MM.1S (cell line): Measurements from ENCODE around the gene ZNF585A.
"Not testable (repeated sequence)": the region's sequence is repeated elsewhere in the genome, so short reads cannot be mapped to it uniquely, and the experiment has no call there.

Experiments
- DNase-seq: peaks from one replicate; pipeline ENCODE4 v3.0.0-alpha.2; 2015
- H2AFZ ChIP-seq: fragments of 300-600 bp; sonication (generic); 2 replicates; pipeline ENCODE4 v1.6.0; 2016; ENCODE audit warnings: antibody characterized with exemption, low read length
- H3F3A ChIP-seq: fragments of 300-600 bp; sonication (generic); 2 replicates; pipeline ENCODE4 v1.6.1; 2016; ENCODE audit warnings: mild to moderate bottlenecking, antibody characterized with exemption, low read length, moderate library complexity, mixed read lengths; ENCODE audit not compliant: insufficient read depth
- H3K27ac ChIP-seq: fragments of 300-600 bp; sonication (generic); 2 replicates; pipeline ENCODE4 v1.5.1; 2016; ENCODE audit warnings: mild to moderate bottlenecking, low read length
- H3K27me3 ChIP-seq: fragments of 300-600 bp; sonication (generic); replicated peaks from 2 replicates; pipeline ENCODE4 v1.6.0; 2016; ENCODE audit warnings: low read length; ENCODE audit not compliant: insufficient read depth
- H3K36me3 ChIP-seq: fragments of 300-600 bp; sonication (generic); replicated peaks from 2 replicates; pipeline ENCODE4 v1.6.1; 2016; ENCODE audit warnings: mild to moderate bottlenecking, low read length, mixed read lengths; ENCODE audit not compliant: insufficient read depth
- H3K4me1 ChIP-seq: fragments of 300-600 bp; sonication (generic); 2 replicates; pipeline ENCODE4 v1.6.1; 2016; ENCODE audit warnings: low read length, mixed read lengths
- H3K4me2 ChIP-seq: fragments of 300-600 bp; sonication (generic); 2 replicates; pipeline ENCODE4 v1.6.0; 2016; ENCODE audit warnings: low read depth, low read length
- H3K4me3 ChIP-seq: fragments of 300-600 bp; sonication (generic); 2 replicates; pipeline ENCODE4 v1.5.1; 2016; ENCODE audit warnings: low read length, mixed read lengths
- H3K79me2 ChIP-seq: fragments of 300-600 bp; sonication (generic); 2 replicates; pipeline ENCODE4 v1.6.1; 2016; ENCODE audit warnings: mixed run types, low read length, mixed read lengths
- H3K9ac ChIP-seq: fragments of 300-600 bp; sonication (generic); 2 replicates; pipeline ENCODE4 v1.6.1; 2016; ENCODE audit warnings: low read length, mixed read lengths
- H3K9me2 ChIP-seq: fragments of 300-600 bp; sonication (generic); replicated peaks from 2 replicates; pipeline ENCODE4 v1.6.1; 2016; ENCODE audit warnings: mild to moderate bottlenecking, low read length, mixed read lengths; ENCODE audit not compliant: insufficient read depth
- H3K9me3 ChIP-seq: fragments of 300-600 bp; sonication (generic); replicated peaks from 2 replicates; pipeline ENCODE4 v1.6.1; 2016; ENCODE audit warnings: mild to moderate bottlenecking, low read length, mixed read lengths; ENCODE audit not compliant: insufficient read depth
- H4K20me1 ChIP-seq: fragments of 300-600 bp; sonication (generic); 2 replicates; pipeline ENCODE4 v1.6.1; 2016; ENCODE audit warnings: mild to moderate bottlenecking, low read length, moderate library complexity, mixed read lengths; ENCODE audit not compliant: insufficient read depth
- CTCF ChIP-seq: fragments of 300-600 bp; sonication (generic); IDR thresholded peaks from 2 replicates; pipeline ENCODE4 v1.5.1; 2016; ENCODE audit warnings: antibody characterized with exemption, low read length, mixed read lengths
- EZH2 ChIP-seq: fragments of 300-600 bp; sonication (generic); optimal IDR thresholded peaks from 2 replicates; pipeline ENCODE3; 2017; ENCODE audit warnings: low read depth, mild to moderate bottlenecking, antibody characterized with exemption, low read length, mixed read lengths
- EZH2phosphoT487 ChIP-seq: fragments of 300-600 bp; sonication (generic); IDR thresholded peaks from 2 replicates; pipeline ENCODE4 v1.6.1; 2018; ENCODE audit warnings: antibody characterized with exemption, low read length

The ZNF585A gene

GRCh38 chr19:37197768-37198167 lies 25.3 kb upstream of the ZNF585A start:
- no peaks in the 10 kb centered on the region for H3K79me2 ChIP-seq
- H3K9me2 ChIP-seq, result no peaks in the 10 kb centered on the region
- H3K27ac ChIP-seq, result no peak overlapping the region
- no peak overlapping the region for H3K9ac ChIP-seq
- no peaks in the 10 kb centered on the region for H3K4me1 ChIP-seq
- H4K20me1 ChIP-seq, result no peaks in the 10 kb centered on the region
- no peaks in the 10 kb centered on the region for H3F3A ChIP-seq
- no peaks in the 10 kb centered on the region for H3K27me3 ChIP-seq
- H2AFZ ChIP-seq, result no peak overlapping the region
- no peak overlapping the region for H3K4me2 ChIP-seq
- H3K36me3 ChIP-seq, result no peaks in the 10 kb centered on the region
- H3K9me3 ChIP-seq, result no peaks in the 10 kb centered on the region
- DNase-seq, result no peak
- no peak overlapping the region for H3K4me3 ChIP-seq
- no peak for TF ChIP-seq EZH2
- TF ChIP-seq EZH2phosphoT487, result no peak
- TF ChIP-seq CTCF, result no peak

DNA sequence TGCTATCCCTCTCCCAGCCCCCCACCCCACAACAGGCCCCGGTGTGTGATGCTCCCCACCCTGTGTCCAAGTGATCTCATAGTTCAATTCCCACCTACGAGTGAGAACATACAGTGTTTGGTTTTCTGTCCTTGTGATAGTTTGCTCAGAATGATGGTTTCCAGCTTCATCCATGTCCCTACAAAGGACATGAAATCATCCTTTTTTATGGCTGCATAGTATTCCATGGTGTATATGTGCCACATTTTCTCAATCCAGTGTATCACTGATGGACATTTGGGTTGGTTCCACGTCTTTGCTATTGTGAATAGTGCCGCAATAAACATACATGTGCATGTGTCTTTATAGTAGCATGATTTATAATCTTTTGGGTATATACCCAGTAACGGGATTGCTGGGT lies 24.6 kb upstream of the ZNF585A start:
- H3K27ac ChIP-seq, H3K9ac ChIP-seq, H3K4me2 ChIP-seq, DNase-seq, H3K36me3 ChIP-seq, H3K4me1 ChIP-seq, H3K4me3 ChIP-seq, H3K79me2 ChIP-seq, H3K9me2 ChIP-seq, H3F3A ChIP-seq, H3K9me3 ChIP-seq, H4K20me1 ChIP-seq, H2AFZ ChIP-seq, H3K27me3 ChIP-seq: not testable (repeated sequence)

- H3K4me3 ChIP-seq, H3K9me2 ChIP-seq, H2AFZ ChIP-seq, H3K4me1 ChIP-seq, H3K9me3 ChIP-seq, H4K20me1 ChIP-seq, H3K36me3 ChIP-seq, H3K79me2 ChIP-seq, H3K27me3 ChIP-seq, H3K9ac ChIP-seq, H3K27ac ChIP-seq, DNase-seq, H3F3A ChIP-seq, H3K4me2 ChIP-seq: not testable (repeated sequence)
These were observed 22.8 kb upstream of the ZNF585A start for GRCh38 chr19:37195248-37195647.

DNA sequence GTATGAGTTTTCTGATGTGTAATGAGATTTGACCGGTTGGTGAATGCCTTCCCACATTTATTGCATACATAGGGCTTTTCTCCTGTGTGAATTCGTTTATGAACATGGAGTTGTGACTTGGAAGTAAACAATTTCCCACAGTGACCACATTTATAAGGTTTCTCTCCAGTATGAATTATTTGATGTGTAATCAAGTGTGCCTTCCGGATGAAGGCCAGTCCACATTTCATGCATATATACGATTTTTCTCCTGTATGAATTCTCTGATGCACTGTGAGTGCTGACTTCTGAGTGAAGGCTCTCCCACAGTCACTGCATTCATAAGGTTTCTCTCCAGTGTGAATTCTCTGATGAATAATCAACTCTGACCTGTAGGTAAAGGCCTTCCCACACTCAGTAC lies 13.6 kb upstream of the ZNF585A start:
- not testable (repeated sequence) for H3K9me3 ChIP-seq, H4K20me1 ChIP-seq, H3K9me2 ChIP-seq, H3K4me3 ChIP-seq, H3K27ac ChIP-seq, H3K27me3 ChIP-seq, H3K79me2 ChIP-seq, H2AFZ ChIP-seq, H3K4me2 ChIP-seq, H3K9ac ChIP-seq, H3K36me3 ChIP-seq, H3K4me1 ChIP-seq, DNase-seq, H3F3A ChIP-seq

GRCh38 chr19:37165635-37166034 lies 6.9 kb downstream of the ZNF585A start:
- H3F3A ChIP-seq, result no peaks in the 10 kb centered on the region
- H3K36me3 ChIP-seq, result no peaks in the 10 kb centered on the region; the same call in 1 of the 2 replicates
- H3K27me3 ChIP-seq, result no peaks in the 10 kb centered on the region
- TF ChIP-seq CTCF (no peak), EZH2phosphoT487 (no peak), EZH2 (no peak)
- no peaks in the 10 kb centered on the region for H3K9me2 ChIP-seq
- H4K20me1 ChIP-seq, result no peaks in the 10 kb centered on the region
- no peak overlapping the region for H3K27ac ChIP-seq
- no peak overlapping the region for H3K4me3 ChIP-seq
- H3K79me2 ChIP-seq, result no peaks in the 10 kb centered on the region
- H3K4me1 ChIP-seq, result no peaks in the 10 kb centered on the region
- no peak overlapping the region for H3K9ac ChIP-seq
- H3K9me3 ChIP-seq, result no peaks in the 10 kb centered on the region
- no peak overlapping the region for H3K4me2 ChIP-seq
- no peak overlapping the region for H2AFZ ChIP-seq
- no peak for DNase-seq
